Liver (tissue), 9 donors: ENCODE data around the gene MAMSTR. TPM values are rescaled to one million over a fixed set of nuclear protein-coding genes. Genes with fewer than 3 reads are reported as not detected.
"Not testable (repeated sequence)": the region's sequence is repeated elsewhere in the genome, so short reads cannot be mapped to it uniquely, and the experiment has no call there.

Experiments used
- DNase-seq: peaks from one replicate; pipeline ENCODE4 v3.0.0-alpha.2; 2017; ENCODE audit warnings: low spot score
- H3K27ac ChIP-seq, 2 donors: one replicate each; pipeline ENCODE4 v1.7.0; 2013; ENCODE audit warnings: inconsistent platforms in 2 of 2, low read length in 2 of 2, control low read depth in 1 of 2, low read depth in 1 of 2, mild to moderate bottlenecking in 1 of 2
- H3K27me3 ChIP-seq, 4 donors: one replicate each; pipeline versions ENCODE4 v1.6.1 to v1.7.0; 2013; ENCODE audit warnings: low read length in 3 of 4, inconsistent platforms in 1 of 4, mild to moderate bottlenecking in 1 of 4, moderate library complexity in 1 of 4; ENCODE audit not compliant: control insufficient read depth in 4 of 4, insufficient read depth in 4 of 4
- H3K36me3 ChIP-seq, 4 donors: one replicate each; pipeline versions ENCODE4 v1.6.1 to v1.7.0; 2013; ENCODE audit warnings: low read length in 3 of 4, mild to moderate bottlenecking in 3 of 4, low read depth in 1 of 4, moderate library complexity in 1 of 4; ENCODE audit not compliant: control insufficient read depth in 4 of 4, insufficient read depth in 3 of 4
- H3K4me1 ChIP-seq, 4 donors: one replicate each; pipeline versions ENCODE4 v1.6.1 to v1.7.0; 2013; ENCODE audit warnings: low read length in 3 of 4, mild to moderate bottlenecking in 3 of 4, moderate library complexity in 1 of 4; ENCODE audit not compliant: control insufficient read depth in 4 of 4, insufficient read depth in 4 of 4
- H3K4me3 ChIP-seq, 3 donors: one replicate each; pipeline versions ENCODE4 v1.6.1 to v1.7.0; 2013; ENCODE audit warnings: low read length in 3 of 3, control low read depth in 1 of 3, low read depth in 1 of 3, mild to moderate bottlenecking in 1 of 3
- H3K9ac ChIP-seq, 2 donors: one replicate each; pipeline ENCODE4 v1.7.0; 2013; ENCODE audit warnings: low read length in 2 of 2, mild to moderate bottlenecking in 2 of 2, moderate library complexity in 2 of 2, control low read depth in 1 of 2, low read depth in 1 of 2
- H3K9me3 ChIP-seq, 4 donors: one replicate each; pipeline versions ENCODE4 v1.6.1 to v1.7.0; 2013; ENCODE audit warnings: low read length in 3 of 4; ENCODE audit not compliant: control insufficient read depth in 4 of 4
- EGR1 ChIP-seq, 2 donors: IDR thresholded peaks; 2 replicates each; pipeline ENCODE4 v1.6.1; 2016 to 2018; ENCODE audit warnings: antibody characterized with exemption in 2 of 2, low read depth in 2 of 2
- FOXA1 ChIP-seq: IDR thresholded peaks from 2 replicates; pipeline ENCODE4 v1.6.1; 2016; ENCODE audit warnings: antibody characterized with exemption
- GABPA ChIP-seq, 2 donors: IDR thresholded peaks in 1 of 2; conservative IDR thresholded peaks in 1 of 2; 2 replicates each; pipeline ENCODE4 v1.6.1; 2016; ENCODE audit warnings: antibody characterized with exemption in 2 of 2, mild to moderate bottlenecking in 1 of 2, moderate library complexity in 1 of 2
- HNF4A ChIP-seq, 2 donors: conservative IDR thresholded peaks; 2 replicates each; pipeline ENCODE4 v1.6.1; 2016; ENCODE audit warnings: antibody characterized with exemption in 2 of 2, mild to moderate bottlenecking in 2 of 2
- JUND ChIP-seq, 2 donors: IDR thresholded peaks; 2 replicates each; pipeline ENCODE4 v1.6.1; 2016; ENCODE audit warnings: antibody characterized with exemption in 2 of 2
- NR2F2 ChIP-seq: IDR thresholded peaks from 2 replicates; pipeline ENCODE4 v1.6.1; 2016; ENCODE audit warnings: antibody characterized with exemption
- RAD21 ChIP-seq, 2 donors: IDR thresholded peaks; 2 replicates each; pipeline ENCODE4 v1.6.1; 2016; ENCODE audit warnings: antibody characterized with exemption in 2 of 2, mild to moderate bottlenecking in 2 of 2
- TAF1 ChIP-seq: conservative IDR thresholded peaks from 2 replicates; pipeline ENCODE4 v1.6.1; 2016; ENCODE audit warnings: antibody characterized with exemption, mild to moderate bottlenecking
- WGBS: extraction: QIAGEN DNeasy Blood & Tissue Kit; methylation state at CpG from one replicate; pipeline ENCODE4 v1.1.7; 2013; 5-methylcytosine and 5-hydroxymethylcytosine counted together
- polyA plus RNA-seq, 2 donors: library from polyadenylated mRNA; stranded (reverse) in 1 of 2; unstranded in 1 of 2; fragments of 200-250 nt in 1 of 2; fragments of >200 nt in 1 of 2; fragmentation: Nextera tagmentation in 1 of 2; extraction: Ambion mirVana in 1 of 2; gene quantifications; one replicate each; pipeline versions ENCODE4 v1.2.1 to v1.2.3, GENCODE V29; 2013 to 2015
- total RNA-seq, 2 donors: library from RNA; depleted of rRNA; stranded (reverse); fragments of >200 nt; gene quantifications; one replicate each; pipeline ENCODE4 v1.2.3, GENCODE V29; 2014
- TF ChIP-seq, protein P1 (sequence below): IDR thresholded peaks from 2 replicates; pipeline ENCODE4 v1.6.1; 2016; ENCODE audit warnings: antibody characterized with exemption
- TF ChIP-seq, protein P2 (sequence below): IDR thresholded peaks from 2 replicates; pipeline ENCODE4 v1.6.1; 2016; ENCODE audit warnings: antibody characterized with exemption, mild to moderate bottlenecking
- TF ChIP-seq, protein P3 (sequence below): fragments of 150-350 bp; IDR thresholded peaks from 2 replicates; pipeline ENCODE4 v1.5.1; 2017; ENCODE audit warnings: improper control_type of control experiment, low read depth, low read length; ENCODE audit not compliant: missing input control
- donor health status: healthy.
- donor health status: healthy.
- donor health status: healthy.
- donor health status: healthy.
- donor health status: healthy.

MAMSTR gene
- total and polyA plus RNA-seq, 4 donors: 0.07 to 0.31 (median 0.09) TPM

DNA sequence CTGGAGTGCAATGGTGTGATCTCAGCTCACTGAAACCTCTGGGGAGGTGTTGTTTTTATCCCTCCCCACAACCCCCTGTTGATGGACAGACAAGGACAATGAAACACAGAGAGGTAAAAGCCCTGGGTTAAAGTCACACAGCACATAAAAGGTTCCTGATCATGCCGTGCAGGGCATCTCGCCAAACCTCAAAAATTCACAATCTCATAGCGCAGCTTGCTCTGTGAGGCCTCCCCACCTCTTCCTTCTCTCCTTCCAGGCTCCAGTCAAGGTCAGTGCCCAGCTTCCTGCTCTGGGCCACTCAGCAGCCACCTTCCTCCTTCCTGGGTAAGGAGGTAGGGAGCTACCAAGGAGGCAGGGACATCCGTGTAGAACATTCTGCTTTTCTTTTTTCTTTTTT is 21.5 kb downstream of the MAMSTR start:
- TF ChIP-seq FOXA1 (no peak), NR2F2 (peak; percentile 85)
- H3K27ac ChIP-seq: no peak overlapping the region
- DNase-seq: no peak

DNA sequence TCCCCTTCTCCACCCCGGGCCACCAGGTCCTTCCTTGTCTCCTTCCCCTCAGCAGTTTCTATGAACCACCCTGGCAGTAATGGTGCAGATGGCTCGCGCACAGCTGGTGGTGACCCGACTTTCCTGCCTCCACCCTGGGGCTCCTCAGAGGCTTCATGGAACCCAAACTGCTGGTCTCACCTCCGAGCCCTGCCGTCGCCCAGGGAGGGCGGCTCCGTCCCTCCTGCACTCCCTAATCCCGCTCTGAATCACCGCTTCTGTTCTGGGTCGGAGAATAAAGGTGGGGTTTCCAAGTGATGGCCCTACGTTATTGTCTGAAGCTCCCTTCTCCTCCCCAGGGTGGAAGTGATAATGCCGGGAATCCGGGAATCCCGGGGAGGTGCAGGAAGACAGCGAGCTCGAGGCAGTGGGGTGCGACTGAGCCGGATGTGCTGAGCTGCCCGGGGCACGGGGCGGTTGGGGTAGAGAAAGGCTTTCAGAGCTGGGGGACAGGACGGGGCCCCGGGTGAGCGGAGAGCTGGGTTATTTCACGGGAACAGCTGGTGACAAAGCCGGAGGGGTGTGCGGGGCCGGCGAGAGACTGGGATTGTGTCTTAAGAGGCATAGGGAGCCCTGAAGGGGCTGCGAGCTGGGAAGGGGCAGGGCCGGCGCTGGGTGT is 23.0 kb downstream of the MAMSTR start:
- Histone ChIP-seq H3K27ac (peak overlapping the region in 1 of 2 donors; percentile 27), H3K9ac (no peak overlapping the region), H3K4me3 (peak overlapping the region in 1 of 3 donors; percentile 16), H3K9me3 (no peaks in the 10 kb centered on the region), H3K4me1 (peaks cover 0 to 6% (median 2%) of the 10 kb centered on the region in 4 donors), H3K27me3 (no peaks in the 10 kb centered on the region), H3K36me3 (no peaks in the 10 kb centered on the region)
- WGBS: 9% methylated on average over 34 of the region's 34 CpGs
- TF ChIP-seq, protein P1, sequence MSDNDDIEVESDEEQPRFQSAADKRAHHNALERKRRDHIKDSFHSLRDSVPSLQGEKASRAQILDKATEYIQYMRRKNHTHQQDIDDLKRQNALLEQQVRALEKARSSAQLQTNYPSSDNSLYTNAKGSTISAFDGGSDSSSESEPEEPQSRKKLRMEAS: no peak
- TF ChIP-seq TAF1 (no peak), HNF4A (conservative IDR thresholded peaks at IDR 0.05) (no peak), FOXA1 (no peak), RAD21 (IDR thresholded peaks at IDR 0.05) (no peak), GABPA (IDR thresholded peaks at IDR 0.05 in 1 of 2, conservative IDR thresholded peaks at IDR 0.05 in 1 of 2) (no peak), EGR1 (IDR thresholded peaks at IDR 0.05; ENCODE audit: low read depth in 2 of 2) (no peak), NR2F2 (no peak)
- TF ChIP-seq, protein P2, sequence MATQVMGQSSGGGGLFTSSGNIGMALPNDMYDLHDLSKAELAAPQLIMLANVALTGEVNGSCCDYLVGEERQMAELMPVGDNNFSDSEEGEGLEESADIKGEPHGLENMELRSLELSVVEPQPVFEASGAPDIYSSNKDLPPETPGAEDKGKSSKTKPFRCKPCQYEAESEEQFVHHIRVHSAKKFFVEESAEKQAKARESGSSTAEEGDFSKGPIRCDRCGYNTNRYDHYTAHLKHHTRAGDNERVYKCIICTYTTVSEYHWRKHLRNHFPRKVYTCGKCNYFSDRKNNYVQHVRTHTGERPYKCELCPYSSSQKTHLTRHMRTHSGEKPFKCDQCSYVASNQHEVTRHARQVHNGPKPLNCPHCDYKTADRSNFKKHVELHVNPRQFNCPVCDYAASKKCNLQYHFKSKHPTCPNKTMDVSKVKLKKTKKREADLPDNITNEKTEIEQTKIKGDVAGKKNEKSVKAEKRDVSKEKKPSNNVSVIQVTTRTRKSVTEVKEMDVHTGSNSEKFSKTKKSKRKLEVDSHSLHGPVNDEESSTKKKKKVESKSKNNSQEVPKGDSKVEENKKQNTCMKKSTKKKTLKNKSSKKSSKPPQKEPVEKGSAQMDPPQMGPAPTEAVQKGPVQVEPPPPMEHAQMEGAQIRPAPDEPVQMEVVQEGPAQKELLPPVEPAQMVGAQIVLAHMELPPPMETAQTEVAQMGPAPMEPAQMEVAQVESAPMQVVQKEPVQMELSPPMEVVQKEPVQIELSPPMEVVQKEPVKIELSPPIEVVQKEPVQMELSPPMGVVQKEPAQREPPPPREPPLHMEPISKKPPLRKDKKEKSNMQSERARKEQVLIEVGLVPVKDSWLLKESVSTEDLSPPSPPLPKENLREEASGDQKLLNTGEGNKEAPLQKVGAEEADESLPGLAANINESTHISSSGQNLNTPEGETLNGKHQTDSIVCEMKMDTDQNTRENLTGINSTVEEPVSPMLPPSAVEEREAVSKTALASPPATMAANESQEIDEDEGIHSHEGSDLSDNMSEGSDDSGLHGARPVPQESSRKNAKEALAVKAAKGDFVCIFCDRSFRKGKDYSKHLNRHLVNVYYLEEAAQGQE: no peak
- TF ChIP-seq, protein P3, sequence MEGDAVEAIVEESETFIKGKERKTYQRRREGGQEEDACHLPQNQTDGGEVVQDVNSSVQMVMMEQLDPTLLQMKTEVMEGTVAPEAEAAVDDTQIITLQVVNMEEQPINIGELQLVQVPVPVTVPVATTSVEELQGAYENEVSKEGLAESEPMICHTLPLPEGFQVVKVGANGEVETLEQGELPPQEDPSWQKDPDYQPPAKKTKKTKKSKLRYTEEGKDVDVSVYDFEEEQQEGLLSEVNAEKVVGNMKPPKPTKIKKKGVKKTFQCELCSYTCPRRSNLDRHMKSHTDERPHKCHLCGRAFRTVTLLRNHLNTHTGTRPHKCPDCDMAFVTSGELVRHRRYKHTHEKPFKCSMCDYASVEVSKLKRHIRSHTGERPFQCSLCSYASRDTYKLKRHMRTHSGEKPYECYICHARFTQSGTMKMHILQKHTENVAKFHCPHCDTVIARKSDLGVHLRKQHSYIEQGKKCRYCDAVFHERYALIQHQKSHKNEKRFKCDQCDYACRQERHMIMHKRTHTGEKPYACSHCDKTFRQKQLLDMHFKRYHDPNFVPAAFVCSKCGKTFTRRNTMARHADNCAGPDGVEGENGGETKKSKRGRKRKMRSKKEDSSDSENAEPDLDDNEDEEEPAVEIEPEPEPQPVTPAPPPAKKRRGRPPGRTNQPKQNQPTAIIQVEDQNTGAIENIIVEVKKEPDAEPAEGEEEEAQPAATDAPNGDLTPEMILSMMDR: no peak
- DNase-seq: no peak

More for the DNA sequence above, 21.5 kb downstream of the MAMSTR start:
- no peaks in the 10 kb centered on the region for H3K9me3 ChIP-seq
- WGBS: 69% methylated on average over 4 of the region's 4 CpGs
- H3K4me3 ChIP-seq: no peak overlapping the region
- no peaks in the 10 kb centered on the region for H3K36me3 ChIP-seq
- no peak overlapping the region for H3K9ac ChIP-seq
- peaks cover 0 to 6% (median 2%) of the 10 kb centered on the region in 4 donors for H3K4me1 ChIP-seq
- H3K27me3 ChIP-seq: no peaks in the 10 kb centered on the region

DNA sequence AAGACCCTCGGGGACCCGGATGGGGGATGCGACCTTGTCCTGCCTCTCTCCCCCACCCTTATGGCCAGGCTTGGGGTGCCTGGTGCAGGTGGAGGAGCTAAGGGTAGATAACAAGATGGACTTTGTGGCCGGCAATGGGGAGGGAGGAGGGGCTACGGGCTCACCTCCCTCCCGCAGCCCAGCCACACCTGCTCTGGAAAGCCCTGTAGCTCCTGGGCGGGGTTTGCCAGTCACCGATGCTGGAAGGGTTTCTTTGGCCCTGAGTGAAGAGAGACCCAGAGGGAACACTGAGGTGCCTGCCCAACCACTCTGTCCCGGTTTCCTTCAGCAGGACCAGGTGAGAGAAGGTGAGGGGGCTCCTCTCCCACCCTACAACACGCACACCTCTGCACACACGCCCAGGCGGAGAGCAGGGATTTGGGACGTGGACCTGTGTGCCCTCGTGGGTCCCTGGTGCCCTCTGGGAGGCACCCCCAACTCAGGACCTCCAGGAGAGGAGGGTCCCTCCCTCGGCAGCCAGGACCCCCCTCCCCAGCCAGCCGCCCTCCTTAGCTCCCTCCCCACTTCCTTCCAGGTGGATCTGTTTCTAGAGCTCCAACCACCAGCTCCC is 23.7 kb downstream of the MAMSTR start, which contains the start of gene FUT2:
FUT2 (plus strand) TSS at position 229 of the 610 bp plus-strand sequence. CDS start 6,986 bp downstream, outside the sequence.
- Histone ChIP-seq H3K9me3 (no peaks in the 10 kb centered on the region), H3K9ac (no peak within 1 kb of the TSS), H3K4me1 (peaks cover 0 to 6% (median 2%) of the 10 kb centered on the region in 4 donors), H3K27ac (peak within 1 kb of the TSS in 1 of 2 donors; percentile 27), H3K27me3 (no peaks in the 10 kb centered on the region), H3K4me3 (peak within 1 kb of the TSS in 1 of 3 donors; percentile 16), H3K36me3 (no peaks in the 10 kb centered on the region)
- TF ChIP-seq JUND (IDR thresholded peaks at IDR 0.05) (no peak), RAD21 (IDR thresholded peaks at IDR 0.05) (no peak)
- WGBS: 32% methylated on average over 16 of the region's 16 CpGs
- no peak for DNase-seq

DNA sequence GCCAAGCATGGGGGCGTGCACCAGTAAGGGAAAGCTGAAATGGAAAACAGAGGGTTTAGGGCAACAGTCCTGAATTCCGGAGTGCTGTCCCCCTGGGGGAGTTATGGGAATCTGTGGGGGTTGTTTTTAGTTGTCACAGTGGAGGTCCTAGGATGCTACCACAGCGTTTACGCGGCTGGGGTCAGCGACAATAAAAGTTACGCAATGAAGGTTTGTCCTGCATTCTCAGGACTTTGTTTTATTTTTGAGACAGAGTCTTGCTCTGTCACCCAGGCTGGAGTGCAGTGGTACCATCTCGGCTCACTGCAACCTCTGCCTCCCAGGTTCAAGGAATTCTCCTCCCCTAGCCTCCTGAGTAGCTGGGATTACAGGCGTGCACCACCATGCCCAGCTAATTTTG is 25.9 kb downstream of the MAMSTR start:
- H3K9ac ChIP-seq, H3K27me3 ChIP-seq, H3K36me3 ChIP-seq, H3K9me3 ChIP-seq, DNase-seq, H3K4me3 ChIP-seq, H3K27ac ChIP-seq, H3K4me1 ChIP-seq: not testable (repeated sequence)
- 82% methylated on average over 9 of the region's 9 CpGs for WGBS
